Loucy (cell line): ENCODE measurements around the gene FBXW9.

Source experiments
- EZH2phosphoT487 ChIP-seq: fragments of 200-600 bp; IDR thresholded peaks from 2 replicates; pipeline ENCODE4 v1.6.1; 2018; ENCODE audit warnings: antibody characterized with exemption, mild to moderate bottlenecking, moderate library complexity, borderline replicate concordance
- TF ChIP-seq, protein P1 (sequence below): fragments of 200-600 bp; sonication (generic); conservative IDR thresholded peaks from 2 replicates; pipeline ENCODE4 v1.5.1; 2014; ENCODE audit warnings: mild to moderate bottlenecking, antibody characterized with exemption, low read length

DNA sequence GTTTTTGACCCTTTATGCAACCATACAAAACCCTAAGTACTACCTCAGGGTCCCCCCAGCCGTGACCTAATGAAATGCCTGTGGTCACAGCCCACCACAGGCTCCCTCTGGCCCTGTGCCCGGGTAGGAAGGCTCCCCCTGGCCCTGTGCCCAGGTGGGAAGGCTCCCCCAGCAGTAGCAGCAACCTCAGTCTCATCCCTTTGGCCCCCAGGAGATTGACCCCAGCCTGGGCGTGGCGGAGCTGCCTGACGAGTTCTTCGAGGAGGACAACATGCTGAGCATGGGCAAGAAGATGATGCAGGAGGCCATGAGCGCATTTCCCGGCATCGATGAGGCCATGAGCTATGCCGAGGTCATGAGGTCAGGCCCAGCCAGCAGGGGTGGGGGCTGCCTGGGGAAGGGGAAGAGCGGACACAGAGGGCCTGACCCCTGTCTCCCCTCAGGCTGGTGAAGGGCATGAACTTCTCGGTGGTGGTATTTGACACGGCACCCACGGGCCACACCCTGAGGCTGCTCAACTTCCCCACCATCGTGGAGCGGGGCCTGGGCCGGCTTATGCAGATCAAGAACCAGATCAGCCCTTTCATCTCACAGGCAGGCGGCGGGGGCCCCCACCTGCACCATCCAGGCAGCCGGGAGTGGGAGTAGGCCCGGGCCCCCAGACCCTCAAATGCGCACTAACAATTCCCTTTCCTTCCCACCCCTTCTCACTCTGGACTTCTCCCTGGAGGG lies 48.9 kb upstream of the FBXW9 start:
- TF ChIP-seq, protein P1, sequence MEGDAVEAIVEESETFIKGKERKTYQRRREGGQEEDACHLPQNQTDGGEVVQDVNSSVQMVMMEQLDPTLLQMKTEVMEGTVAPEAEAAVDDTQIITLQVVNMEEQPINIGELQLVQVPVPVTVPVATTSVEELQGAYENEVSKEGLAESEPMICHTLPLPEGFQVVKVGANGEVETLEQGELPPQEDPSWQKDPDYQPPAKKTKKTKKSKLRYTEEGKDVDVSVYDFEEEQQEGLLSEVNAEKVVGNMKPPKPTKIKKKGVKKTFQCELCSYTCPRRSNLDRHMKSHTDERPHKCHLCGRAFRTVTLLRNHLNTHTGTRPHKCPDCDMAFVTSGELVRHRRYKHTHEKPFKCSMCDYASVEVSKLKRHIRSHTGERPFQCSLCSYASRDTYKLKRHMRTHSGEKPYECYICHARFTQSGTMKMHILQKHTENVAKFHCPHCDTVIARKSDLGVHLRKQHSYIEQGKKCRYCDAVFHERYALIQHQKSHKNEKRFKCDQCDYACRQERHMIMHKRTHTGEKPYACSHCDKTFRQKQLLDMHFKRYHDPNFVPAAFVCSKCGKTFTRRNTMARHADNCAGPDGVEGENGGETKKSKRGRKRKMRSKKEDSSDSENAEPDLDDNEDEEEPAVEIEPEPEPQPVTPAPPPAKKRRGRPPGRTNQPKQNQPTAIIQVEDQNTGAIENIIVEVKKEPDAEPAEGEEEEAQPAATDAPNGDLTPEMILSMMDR, result no peak
- TF ChIP-seq EZH2phosphoT487, result no peak
